ENCODE data around the gene IL6ST.

DNA sequence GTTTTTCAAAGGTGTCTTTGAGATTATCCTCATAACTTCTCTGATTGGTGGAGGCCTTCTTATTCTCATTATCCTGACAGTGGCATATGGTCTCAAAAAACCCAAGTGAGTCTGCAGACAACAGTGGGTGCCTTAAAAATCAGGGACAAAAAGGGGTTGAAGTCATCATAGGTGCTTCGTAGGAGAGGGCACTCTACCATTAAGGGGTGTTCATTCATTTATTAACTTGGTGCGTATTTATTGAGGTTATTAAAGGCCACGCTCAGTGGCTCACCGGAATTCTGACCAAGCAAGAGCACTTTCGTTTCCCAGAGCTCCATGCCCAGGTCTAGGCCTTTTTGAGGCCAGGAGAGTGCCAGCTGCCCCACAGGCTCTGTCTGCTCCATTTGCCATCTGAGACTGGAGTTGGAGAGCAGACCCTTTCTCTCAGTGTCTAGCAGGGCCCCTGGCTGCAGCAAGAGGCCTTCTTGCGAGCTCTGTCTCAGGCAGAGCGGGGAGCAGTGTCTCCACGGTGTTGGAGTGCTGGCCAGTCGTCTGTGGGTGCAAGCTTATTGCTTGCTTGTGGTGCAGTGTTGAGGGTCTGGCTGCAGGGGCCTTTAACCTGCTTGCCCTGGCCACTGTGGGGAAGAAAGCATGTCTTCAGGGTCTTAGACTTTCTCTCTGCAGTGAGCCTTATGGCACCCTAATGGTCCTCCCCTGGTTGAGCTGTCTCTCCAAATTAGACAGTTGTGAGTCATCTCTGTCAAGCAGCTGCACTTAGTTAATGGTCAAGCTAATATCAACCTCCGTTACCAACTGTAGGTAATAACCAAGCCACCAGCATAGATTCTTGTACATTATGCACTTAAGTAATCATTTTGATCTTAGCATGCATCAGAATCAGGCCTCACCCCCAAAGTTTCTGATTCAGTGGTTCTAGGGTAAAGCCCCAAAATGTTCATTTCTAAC, 81.0 kb downstream of the IL6ST start:
- no peak for TF ChIP-seq CTCF (conservative IDR thresholded peaks at IDR 0.05 in 1 of 2, IDR thresholded peaks at IDR 0.05 in 1 of 2; ENCODE audit: low read depth in 1 of 2, low read length in 2 of 2)
- no peak for TF ChIP-seq EZH2 (IDR thresholded peaks at IDR 0.05; ENCODE audit: low read length, missing control alignments)

Data from fibroblast of lung (primary cell).